Stomach (tissue), 9 donors: ENCODE data around the gene CDH22. TPM values are rescaled to one million over a fixed set of nuclear protein-coding genes. Genes with fewer than 3 reads are reported as not detected.

Experiments
- DNase-seq, 2 donors: peaks; one replicate each; pipeline versions ENCODE4 v3.0.0 to v3.0.0-alpha.2; 2013 to 2019
- H3K27ac ChIP-seq, 5 donors: fragments of 200-600 bp in 4 of 5; sonication (generic) in 4 of 5; one replicate each; pipeline ENCODE4 v1.5.1; 2013 to 2019; ENCODE audit warnings: mild to moderate bottlenecking in 1 of 5, moderate library complexity in 1 of 5
- H3K27me3 ChIP-seq, 3 donors: fragments of 200-600 bp; sonication (generic); one replicate each; pipeline ENCODE4 v1.5.1; 2017 to 2019; ENCODE audit warnings: mixed run types in 1 of 3
- H3K36me3 ChIP-seq, 4 donors: fragments of 200-600 bp; sonication (generic); 1 replicate in 3 of 4; 2 replicates in 1 of 4; pipeline ENCODE4 v1.5.1; 2016 to 2019
- H3K4me1 ChIP-seq, 4 donors: fragments of 200-600 bp; sonication (generic); one replicate each; pipeline ENCODE4 v1.5.1; 2016 to 2019
- H3K4me3 ChIP-seq, 4 donors: fragments of 200-600 bp; sonication (generic) in 3 of 4; one replicate each; pipeline ENCODE4 v1.5.1; 2016 to 2019; ENCODE audit warnings: mild to moderate bottlenecking in 1 of 4
- H3K9me3 ChIP-seq, 4 donors: fragments of 200-600 bp; sonication (generic); one replicate each; pipeline ENCODE4 v1.5.1; 2016 to 2019
- CTCF ChIP-seq, 7 experiments: fragments of 450-650 bp in 4 of 7; fragments of 200-600 bp in 3 of 7; sonication (generic) in 3 of 7; IDR thresholded peaks; one replicate each; pipeline ENCODE4 v1.5.1; 2016 to 2019; ENCODE audit warnings: antibody characterized with exemption in 7 of 7, control low read depth in 2 of 7, mild to moderate bottlenecking in 1 of 7
- EP300 ChIP-seq: sonication (generic); formaldehyde crosslinking; IDR thresholded peaks from one replicate; pipeline ENCODE4 v1.6.1; 2017; ENCODE audit warnings: antibody characterized with exemption
- POLR2A ChIP-seq, 4 donors: fragments of 450-650 bp; IDR thresholded peaks; one replicate each; pipeline ENCODE4 v1.6.1; 2016; ENCODE audit warnings: antibody characterized with exemption in 4 of 4, control low read depth in 2 of 4, mild to moderate bottlenecking in 1 of 4, moderate library complexity in 1 of 4
- POLR2AphosphoS5 ChIP-seq, 3 donors: sonication (generic); formaldehyde crosslinking; IDR thresholded peaks; one replicate each; pipeline ENCODE4 v1.6.1; 2016; ENCODE audit warnings: antibody characterized with exemption in 3 of 3
- WGBS, 5 donors: extraction: QIAGEN DNeasy Blood & Tissue Kit in 3 of 5; methylation state at CpG; one replicate each; pipeline versions ENCODE4 v1.1.5 to v1.1.7; 2013 to 2018; 5-methylcytosine and 5-hydroxymethylcytosine counted together
- intact Hi-C: fragments of 100-400 bp; cut with DNase I; formaldehyde crosslinking; loops from one replicate; pipeline ENCODE4 v1.15.1; 2023; ENCODE audit warnings: low total_unique reads
- polyA plus RNA-seq, 3 donors: library from polyadenylated mRNA; stranded (reverse); fragments of 200-250 nt; gene quantifications; one replicate each; pipeline ENCODE4 v1.2.3, GENCODE V29; 2013
- total RNA-seq, 5 donors: library from RNA; depleted of rRNA; stranded (reverse); fragments of >200 nt; gene quantifications; one replicate each; pipeline versions ENCODE4 v1.1.0 to v1.2.3, GENCODE V29; 2014 to 2016
- donor health status: healthy with polysubstance abuse.
- donor health status: Bipolar disorder and iron deficiency.
- donor health status: healthy.

Gene CDH22
- total and polyA plus RNA-seq, 8 donors = 0.18 to 0.60 (median 0.19) TPM; not detected in 5

DNA sequence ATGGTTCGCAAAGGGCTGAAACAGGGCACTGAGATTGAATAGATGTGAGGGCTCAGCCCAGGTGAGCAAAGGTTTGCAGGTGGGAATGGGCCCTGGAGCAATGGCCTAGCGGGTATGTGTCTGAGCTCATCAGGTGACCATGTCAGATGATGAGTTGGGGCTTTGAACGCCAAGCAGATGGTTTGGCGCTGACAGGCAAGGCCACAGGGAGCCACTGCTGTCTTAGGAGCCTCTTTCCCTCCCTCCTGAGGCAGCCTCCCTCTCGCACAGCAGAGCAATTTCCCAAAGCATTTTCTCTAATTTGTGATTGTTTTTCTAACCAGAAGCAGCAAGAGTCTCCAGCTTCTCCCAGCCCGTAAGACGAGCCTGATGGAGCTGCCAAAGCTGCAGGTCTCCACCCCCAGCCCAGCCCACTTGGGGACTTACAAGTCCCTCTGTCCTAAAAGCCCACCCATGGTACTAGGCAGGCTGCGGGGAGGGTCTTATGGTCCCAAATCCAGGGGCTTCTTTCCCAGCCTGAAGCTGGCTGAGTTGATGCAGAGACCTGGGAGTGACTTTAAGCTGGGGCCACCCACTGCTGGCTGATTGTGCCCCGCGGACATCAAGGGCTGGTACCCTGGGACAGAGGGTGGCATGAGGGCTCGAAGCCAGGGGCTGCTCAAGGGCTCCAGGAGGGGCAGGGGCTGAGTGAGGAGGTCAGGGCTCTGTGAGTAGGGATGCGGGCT lies 11.6 kb downstream of the CDH22 start:
- H3K27me3 ChIP-seq = peaks cover 0 to 97% (median 40%) of the 10 kb centered on the region in 3 donors
- H3K4me1 ChIP-seq = no peaks in the 10 kb centered on the region
- no peak for DNase-seq
- H3K27ac ChIP-seq = no peak overlapping the region
- no peaks in the 10 kb centered on the region for H3K36me3 ChIP-seq
- WGBS, 5 donors = 54 to 63% (median 58%) methylated on average over 12 of the region's 12 CpGs
- TF ChIP-seq EP300 (no peak), POLR2AphosphoS5 (IDR thresholded peaks at IDR 0.05) (no peak), POLR2A (IDR thresholded peaks at IDR 0.05) (no peak), CTCF (IDR thresholded peaks at IDR 0.05) (no peak)
- H3K9me3 ChIP-seq = no peaks in the 10 kb centered on the region
- H3K4me3 ChIP-seq = no peak overlapping the region
- intact Hi-C loops = no loop called here

DNA sequence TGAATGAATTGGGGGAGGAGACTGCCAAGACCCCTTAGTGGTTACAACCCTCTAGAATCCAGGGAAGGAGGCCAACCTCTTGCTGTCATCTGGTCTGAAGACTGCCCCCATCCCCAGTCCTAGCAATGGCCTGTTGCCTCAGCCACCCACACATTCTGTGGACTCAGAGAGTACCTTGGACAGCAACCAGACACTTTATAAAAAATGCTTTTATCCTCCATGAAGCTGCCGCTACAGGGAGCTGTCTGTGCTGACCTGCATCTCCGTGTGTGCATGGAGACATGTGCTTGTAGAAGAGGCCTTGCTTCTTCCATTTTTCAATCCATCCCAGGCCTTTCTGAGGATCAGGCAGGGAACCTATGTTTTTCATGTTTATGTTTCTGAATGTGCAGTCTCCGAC lies 15.2 kb downstream of the CDH22 start:
- 16 to 24% (median 22%) methylated on average over 3 of the region's 3 CpGs for WGBS, 5 donors
- peaks cover 0 to 89% (median 43%) of the 10 kb centered on the region in 3 donors for H3K27me3 ChIP-seq
- no peaks in the 10 kb centered on the region for H3K9me3 ChIP-seq
- no peak overlapping the region for H3K4me3 ChIP-seq
- no peaks in the 10 kb centered on the region for H3K4me1 ChIP-seq
- H3K27ac ChIP-seq = no peak overlapping the region
- peak in 1 of 2 donors; percentile 71 for DNase-seq
- TF ChIP-seq EP300 = no peak
- no peak for TF ChIP-seq POLR2AphosphoS5 (IDR thresholded peaks at IDR 0.05)
- TF ChIP-seq POLR2A (IDR thresholded peaks at IDR 0.05) = no peak
- TF ChIP-seq CTCF (IDR thresholded peaks at IDR 0.05) = no peak
- no peaks in the 10 kb centered on the region for H3K36me3 ChIP-seq
- intact Hi-C loops = no loop called here

DNA sequence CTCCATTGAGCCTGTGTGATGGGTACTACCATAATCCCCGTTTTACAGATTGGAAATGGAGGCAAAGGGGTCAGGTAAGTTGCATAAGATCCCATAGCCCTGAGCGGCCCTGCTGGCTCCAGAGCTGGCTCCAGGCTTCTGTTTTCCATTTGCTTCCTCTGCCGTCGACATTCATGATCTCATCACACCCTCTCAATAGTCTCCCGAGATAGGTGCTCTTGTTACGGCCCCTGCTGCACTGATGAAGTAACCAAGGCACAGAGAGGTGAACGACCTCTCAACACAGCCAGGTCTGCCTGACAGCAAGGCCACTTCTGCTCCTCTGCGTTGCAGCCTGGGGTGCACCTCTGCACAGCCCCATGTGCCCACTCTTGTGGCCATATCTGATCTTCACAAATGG lies 16.9 kb downstream of the CDH22 start:
- no peak for DNase-seq
- intact Hi-C loops = no loop called here
- Histone ChIP-seq H3K27ac (no peak overlapping the region), H3K36me3 (no peaks in the 10 kb centered on the region), H3K4me1 (no peaks in the 10 kb centered on the region), H3K27me3 (peaks cover 0 to 86% (median 32%) of the 10 kb centered on the region in 3 donors), H3K9me3 (no peaks in the 10 kb centered on the region), H3K4me3 (no peak overlapping the region)
- 42 to 56% (median 49%) methylated on average over 8 of the region's 8 CpGs for WGBS, 5 donors
- TF ChIP-seq POLR2AphosphoS5 (IDR thresholded peaks at IDR 0.05) (no peak), CTCF (IDR thresholded peaks at IDR 0.05) (no peak), POLR2A (IDR thresholded peaks at IDR 0.05) (no peak), EP300 (no peak)

GRCh38 chr20:46289432-46289831 lies 18.9 kb downstream of the CDH22 start:
- intact Hi-C loops = no loop called here
- Histone ChIP-seq H3K36me3 (no peaks in the 10 kb centered on the region), H3K9me3 (no peaks in the 10 kb centered on the region), H3K27me3 (peaks cover 0 to 86% (median 50%) of the 10 kb centered on the region in 3 donors), H3K27ac (no peak overlapping the region), H3K4me3 (no peak overlapping the region), H3K4me1 (no peaks in the 10 kb centered on the region)
- WGBS, 5 donors = 61 to 76% (median 68%) methylated on average over 5 of the region's 5 CpGs
- TF ChIP-seq POLR2A (IDR thresholded peaks at IDR 0.05) = no peak
- TF ChIP-seq POLR2AphosphoS5 (IDR thresholded peaks at IDR 0.05) = no peak
- no peak for TF ChIP-seq CTCF (IDR thresholded peaks at IDR 0.05)
- no peak for TF ChIP-seq EP300
- no peak for DNase-seq
